ENCODE measurements around the gene CELA3A.
"Not testable (repeated sequence)": the region's sequence is repeated elsewhere in the genome, so short reads cannot be mapped to it uniquely, and the experiment has no call there.

Gene CELA3A

DNA sequence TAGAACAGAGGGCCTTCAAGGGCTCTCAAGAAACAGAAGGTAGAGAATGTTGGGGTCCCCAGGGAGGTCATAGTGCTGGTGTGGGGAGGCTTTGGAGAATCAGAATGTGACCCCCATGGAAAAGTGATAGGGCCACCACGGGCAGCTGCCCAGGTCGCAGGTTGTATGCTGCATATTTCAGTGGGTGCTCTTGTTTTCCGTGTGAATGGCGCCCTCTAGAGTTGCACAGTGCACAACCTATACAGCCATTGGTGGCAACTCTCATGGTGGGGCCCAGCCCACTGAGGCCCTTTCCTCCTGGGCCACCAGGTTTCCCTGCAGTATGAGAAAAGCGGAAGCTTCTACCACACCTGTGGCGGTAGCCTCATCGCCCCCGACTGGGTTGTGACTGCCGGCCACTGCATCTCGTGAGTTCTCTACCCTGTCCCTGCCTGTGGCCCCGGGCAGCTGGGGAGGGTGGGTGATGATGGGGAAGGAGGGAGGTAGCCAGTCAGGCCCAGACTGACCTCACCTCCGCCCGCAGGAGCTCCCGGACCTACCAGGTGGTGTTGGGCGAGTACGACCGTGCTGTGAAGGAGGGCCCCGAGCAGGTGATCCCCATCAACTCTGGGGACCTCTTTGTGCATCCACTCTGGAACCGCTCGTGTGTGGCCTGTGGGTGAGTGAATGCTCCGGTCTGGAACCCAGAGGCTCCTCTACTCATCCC, 20.8 kb upstream of the CELA3A start:
- not testable (repeated sequence) for H2AFZ ChIP-seq (ENCODE audit: low read depth, low read length); H3K36me3 ChIP-seq (ENCODE audit: insufficient read depth, low read length); H3K79me2 ChIP-seq (ENCODE audit: insufficient read depth, low read length); H3K4me2 ChIP-seq (ENCODE audit: insufficient read depth, low read length); H3K9ac ChIP-seq (ENCODE audit: low read depth, low read length); H3K4me3 ChIP-seq (ENCODE audit: low read depth in 1 of 2, low read length in 2 of 2); DNase-seq; ATAC-seq (ENCODE audit: insufficient read depth, low read depth); H3K27me3 ChIP-seq (ENCODE audit: insufficient read depth, low read length, poor library complexity); H3K4me1 ChIP-seq (ENCODE audit: insufficient read depth, low read length); H3K9me3 ChIP-seq (ENCODE audit: insufficient read depth, low read length, severe bottlenecking); H4K20me1 ChIP-seq (ENCODE audit: insufficient read depth, low read length); H3K27ac ChIP-seq (ENCODE audit: low read length)
- TF ChIP-seq CTCF (IDR thresholded peaks at IDR 0.05; ENCODE audit: borderline replicate concordance, extremely low read depth, low read length, poor library complexity, severe bottlenecking), result peak; percentile 11

- not testable (repeated sequence) for H4K20me1 ChIP-seq (ENCODE audit: insufficient read depth, low read length); H2AFZ ChIP-seq (ENCODE audit: low read depth, low read length); H3K27me3 ChIP-seq (ENCODE audit: insufficient read depth, low read length, poor library complexity); H3K27ac ChIP-seq (ENCODE audit: low read length); H3K9me3 ChIP-seq (ENCODE audit: insufficient read depth, low read length, severe bottlenecking); H3K9ac ChIP-seq (ENCODE audit: low read depth, low read length); H3K4me1 ChIP-seq (ENCODE audit: insufficient read depth, low read length); H3K36me3 ChIP-seq (ENCODE audit: insufficient read depth, low read length); H3K4me2 ChIP-seq (ENCODE audit: insufficient read depth, low read length); DNase-seq; H3K79me2 ChIP-seq (ENCODE audit: insufficient read depth, low read length); ATAC-seq (ENCODE audit: insufficient read depth, low read depth); H3K4me3 ChIP-seq (ENCODE audit: low read depth in 1 of 2, low read length in 2 of 2)
These were observed 20.2 kb upstream of the CELA3A start for GRCh38 chr1:21981253-21981652.

GRCh38 chr1:21982122-21982521, 19.3 kb upstream of the CELA3A start:
- not testable (repeated sequence) for H2AFZ ChIP-seq (ENCODE audit: low read depth, low read length); ATAC-seq (ENCODE audit: insufficient read depth, low read depth); H3K9ac ChIP-seq (ENCODE audit: low read depth, low read length); H3K27ac ChIP-seq (ENCODE audit: low read length); H4K20me1 ChIP-seq (ENCODE audit: insufficient read depth, low read length); H3K4me2 ChIP-seq (ENCODE audit: insufficient read depth, low read length); H3K4me3 ChIP-seq (ENCODE audit: low read depth in 1 of 2, low read length in 2 of 2); H3K9me3 ChIP-seq (ENCODE audit: insufficient read depth, low read length, severe bottlenecking); DNase-seq; H3K4me1 ChIP-seq (ENCODE audit: insufficient read depth, low read length); H3K27me3 ChIP-seq (ENCODE audit: insufficient read depth, low read length, poor library complexity); H3K79me2 ChIP-seq (ENCODE audit: insufficient read depth, low read length); H3K36me3 ChIP-seq (ENCODE audit: insufficient read depth, low read length)

DNA sequence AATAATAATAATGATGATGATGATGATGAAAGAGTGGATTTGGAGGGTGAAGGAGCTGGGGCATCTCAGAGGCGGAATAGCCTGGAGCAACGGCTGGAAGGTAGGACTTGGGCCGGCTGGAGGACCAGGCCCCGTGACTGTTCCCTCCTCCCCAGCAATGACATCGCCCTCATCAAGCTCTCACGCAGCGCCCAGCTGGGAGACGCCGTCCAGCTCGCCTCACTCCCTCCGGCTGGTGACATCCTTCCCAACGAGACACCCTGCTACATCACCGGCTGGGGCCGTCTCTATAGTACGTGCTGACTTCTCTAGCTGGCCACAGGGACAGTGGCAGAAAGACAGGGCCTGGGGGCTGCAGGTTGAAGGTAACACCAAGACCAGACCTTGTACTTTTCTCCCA, 17.9 kb upstream of the CELA3A start:
- not testable (repeated sequence) for H3K27me3 ChIP-seq (ENCODE audit: insufficient read depth, low read length, poor library complexity); H3K4me2 ChIP-seq (ENCODE audit: insufficient read depth, low read length); H4K20me1 ChIP-seq (ENCODE audit: insufficient read depth, low read length); H3K27ac ChIP-seq (ENCODE audit: low read length); H3K9me3 ChIP-seq (ENCODE audit: insufficient read depth, low read length, severe bottlenecking); H3K36me3 ChIP-seq (ENCODE audit: insufficient read depth, low read length); H3K4me1 ChIP-seq (ENCODE audit: insufficient read depth, low read length); H2AFZ ChIP-seq (ENCODE audit: low read depth, low read length); DNase-seq; H3K4me3 ChIP-seq (ENCODE audit: low read depth in 1 of 2, low read length in 2 of 2); H3K9ac ChIP-seq (ENCODE audit: low read depth, low read length); H3K79me2 ChIP-seq (ENCODE audit: insufficient read depth, low read length); ATAC-seq (ENCODE audit: insufficient read depth, low read depth)

GRCh38 chr1:21985893-21986292, 15.6 kb upstream of the CELA3A start:
- H3K4me3 ChIP-seq (ENCODE audit: low read depth in 1 of 2, low read length in 2 of 2); H3K9ac ChIP-seq (ENCODE audit: low read depth, low read length); H3K36me3 ChIP-seq (ENCODE audit: insufficient read depth, low read length); H3K27ac ChIP-seq (ENCODE audit: low read length); ATAC-seq (ENCODE audit: insufficient read depth, low read depth); H3K27me3 ChIP-seq (ENCODE audit: insufficient read depth, low read length, poor library complexity); H3K9me3 ChIP-seq (ENCODE audit: insufficient read depth, low read length, severe bottlenecking); H3K4me2 ChIP-seq (ENCODE audit: insufficient read depth, low read length); H4K20me1 ChIP-seq (ENCODE audit: insufficient read depth, low read length); H3K79me2 ChIP-seq (ENCODE audit: insufficient read depth, low read length); DNase-seq; H3K4me1 ChIP-seq (ENCODE audit: insufficient read depth, low read length); H2AFZ ChIP-seq (ENCODE audit: low read depth, low read length): not testable (repeated sequence)

GRCh38 chr1:21986386-21986785, 15.1 kb upstream of the CELA3A start:
- H3K4me3 ChIP-seq (ENCODE audit: low read depth in 1 of 2, low read length in 2 of 2); H3K79me2 ChIP-seq (ENCODE audit: insufficient read depth, low read length); H4K20me1 ChIP-seq (ENCODE audit: insufficient read depth, low read length); DNase-seq; H3K9ac ChIP-seq (ENCODE audit: low read depth, low read length); H3K9me3 ChIP-seq (ENCODE audit: insufficient read depth, low read length, severe bottlenecking); H3K36me3 ChIP-seq (ENCODE audit: insufficient read depth, low read length); ATAC-seq (ENCODE audit: insufficient read depth, low read depth); H3K4me2 ChIP-seq (ENCODE audit: insufficient read depth, low read length); H2AFZ ChIP-seq (ENCODE audit: low read depth, low read length); H3K4me1 ChIP-seq (ENCODE audit: insufficient read depth, low read length); H3K27me3 ChIP-seq (ENCODE audit: insufficient read depth, low read length, poor library complexity); H3K27ac ChIP-seq (ENCODE audit: low read length): not testable (repeated sequence)

DNA sequence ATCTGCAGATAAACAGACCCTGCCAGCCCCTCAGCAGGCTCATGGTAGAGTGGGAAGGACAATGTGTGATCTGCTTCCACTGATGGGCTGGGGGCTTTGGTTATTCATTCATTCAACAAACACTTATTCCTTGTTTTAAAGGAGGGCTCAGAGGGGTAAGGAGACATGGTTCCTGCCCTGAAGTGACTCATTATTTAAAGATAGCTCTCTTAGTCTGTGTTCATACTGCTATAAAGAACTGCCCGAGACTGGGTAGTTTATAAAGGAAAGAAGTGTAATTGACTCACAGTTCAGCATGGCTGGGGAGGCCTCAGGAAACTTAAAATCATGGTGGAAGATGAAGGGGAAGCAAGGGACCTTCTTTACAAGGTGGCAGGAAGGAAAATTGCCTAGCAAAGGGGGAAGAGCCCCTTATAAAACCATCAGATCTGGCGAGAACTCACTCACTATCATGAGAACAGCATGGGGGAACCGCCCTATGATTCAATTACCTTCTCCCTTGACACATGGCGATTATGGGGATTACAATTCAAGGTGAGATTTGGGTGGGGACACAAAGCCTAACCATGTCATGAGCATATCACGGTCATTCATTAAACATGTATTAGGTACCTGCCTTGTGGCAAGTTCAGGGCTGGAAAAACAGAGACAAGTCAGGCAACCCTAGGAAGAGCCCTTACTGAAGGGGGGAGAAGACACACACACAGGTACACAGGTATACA, 11.6 kb upstream of the CELA3A start:
- H3K4me2 ChIP-seq (ENCODE audit: insufficient read depth, low read length); H3K4me1 ChIP-seq (ENCODE audit: insufficient read depth, low read length); H3K79me2 ChIP-seq (ENCODE audit: insufficient read depth, low read length); H3K4me3 ChIP-seq (ENCODE audit: low read depth in 1 of 2, low read length in 2 of 2); H3K27me3 ChIP-seq (ENCODE audit: insufficient read depth, low read length, poor library complexity); H4K20me1 ChIP-seq (ENCODE audit: insufficient read depth, low read length); H2AFZ ChIP-seq (ENCODE audit: low read depth, low read length); DNase-seq; H3K27ac ChIP-seq (ENCODE audit: low read length); H3K36me3 ChIP-seq (ENCODE audit: insufficient read depth, low read length); ATAC-seq (ENCODE audit: insufficient read depth, low read depth); H3K9ac ChIP-seq (ENCODE audit: low read depth, low read length); H3K9me3 ChIP-seq (ENCODE audit: insufficient read depth, low read length, severe bottlenecking): not testable (repeated sequence)
